Measurements from ENCODE around the gene ARHGAP22.

ARHGAP22 gene

DNA sequence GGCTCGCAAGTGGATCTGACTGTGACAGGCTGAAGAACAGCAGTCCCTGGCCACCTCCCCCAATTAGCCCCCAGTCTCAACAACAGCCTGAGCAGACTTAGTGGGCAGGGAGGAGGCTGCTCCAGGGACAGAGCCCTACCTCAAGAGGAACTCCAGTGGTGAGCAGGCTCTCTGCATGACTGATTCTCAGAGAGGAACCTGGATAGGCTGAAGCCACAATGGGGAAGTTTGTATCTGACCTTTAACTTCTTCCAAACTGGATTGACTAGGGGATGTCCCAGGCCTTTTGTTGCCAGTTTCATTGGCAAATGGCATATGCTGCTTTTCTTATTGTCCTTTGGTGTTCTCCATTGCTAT lies 93.0 kb downstream of the ARHGAP22 start:
- DNase-seq (ENCODE audit: low read depth), result no peak

DNA sequence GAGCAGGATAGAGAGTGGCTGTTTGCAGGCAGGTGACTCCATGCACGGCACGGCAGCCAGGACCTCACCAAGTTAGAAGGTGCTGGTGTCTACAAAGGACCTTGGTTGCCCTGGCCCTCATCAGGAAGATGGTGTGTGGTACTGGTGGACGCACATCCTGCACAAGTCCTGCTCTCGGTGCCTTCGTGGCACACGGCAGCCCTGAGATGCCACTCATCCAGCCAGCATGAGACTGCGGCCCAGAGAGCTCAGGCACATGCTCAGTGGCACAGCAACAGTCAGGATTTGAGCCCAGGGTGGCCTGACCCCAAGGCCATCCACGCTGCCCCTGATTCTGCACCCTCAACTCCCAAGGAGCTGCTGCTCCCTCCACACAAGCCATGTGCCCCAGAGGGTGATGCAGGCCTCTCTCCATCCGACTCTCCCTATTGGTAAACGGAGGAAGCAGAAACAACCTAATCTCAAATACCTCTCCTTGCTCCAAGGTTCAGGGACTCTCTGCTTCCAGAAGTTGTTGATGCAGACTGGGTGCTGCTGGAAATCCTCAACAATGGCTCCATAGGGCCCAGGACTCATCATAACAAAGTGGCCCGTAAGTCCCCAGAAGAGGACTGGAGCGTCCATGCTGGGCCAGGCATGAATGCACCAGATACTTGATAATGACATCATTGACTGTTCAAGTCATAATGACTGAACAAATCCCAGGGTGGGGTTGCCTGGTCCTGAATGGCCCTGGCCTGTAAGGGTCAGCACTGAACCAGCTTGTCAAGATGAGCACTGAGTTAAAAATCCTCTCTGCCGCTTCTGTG lies 93.6 kb downstream of the ARHGAP22 start:
- DNase-seq (ENCODE audit: low read depth), result no peak

DNA sequence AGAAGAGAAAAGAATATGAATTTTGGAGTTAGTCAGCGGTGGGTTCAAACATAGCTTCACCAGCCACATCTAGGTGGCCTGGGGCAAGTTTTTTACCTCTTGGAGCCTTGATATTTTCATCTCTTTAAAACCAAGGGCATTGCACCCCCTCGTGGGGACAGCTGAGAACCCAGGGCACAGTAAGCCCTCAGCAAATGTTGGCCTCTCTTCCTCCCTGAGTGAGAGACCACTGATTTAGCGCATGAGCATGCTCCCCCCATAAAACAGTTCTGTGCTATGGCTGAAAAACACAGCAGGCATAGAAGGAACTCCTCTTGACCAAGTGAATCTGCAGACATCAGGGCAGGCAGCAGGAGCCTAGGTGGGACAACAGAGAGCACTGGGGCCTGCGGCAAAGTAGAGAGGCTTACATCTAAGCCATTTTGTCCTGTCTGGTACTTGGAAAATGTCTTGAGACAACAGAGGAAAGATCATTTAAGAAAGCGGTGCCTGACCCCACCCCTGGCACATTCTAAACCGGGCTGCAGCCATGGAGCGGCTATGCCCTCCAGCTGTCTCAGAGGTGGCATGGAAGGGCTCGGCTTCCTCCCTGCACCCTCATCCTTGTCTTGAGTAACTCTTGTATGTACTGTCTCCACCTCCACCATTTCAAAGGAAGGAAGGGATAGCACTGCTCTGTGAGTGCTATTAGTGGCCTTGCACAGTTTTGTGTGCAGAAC lies 94.7 kb downstream of the ARHGAP22 start:
- no peak for DNase-seq (ENCODE audit: low read depth)

DNA sequence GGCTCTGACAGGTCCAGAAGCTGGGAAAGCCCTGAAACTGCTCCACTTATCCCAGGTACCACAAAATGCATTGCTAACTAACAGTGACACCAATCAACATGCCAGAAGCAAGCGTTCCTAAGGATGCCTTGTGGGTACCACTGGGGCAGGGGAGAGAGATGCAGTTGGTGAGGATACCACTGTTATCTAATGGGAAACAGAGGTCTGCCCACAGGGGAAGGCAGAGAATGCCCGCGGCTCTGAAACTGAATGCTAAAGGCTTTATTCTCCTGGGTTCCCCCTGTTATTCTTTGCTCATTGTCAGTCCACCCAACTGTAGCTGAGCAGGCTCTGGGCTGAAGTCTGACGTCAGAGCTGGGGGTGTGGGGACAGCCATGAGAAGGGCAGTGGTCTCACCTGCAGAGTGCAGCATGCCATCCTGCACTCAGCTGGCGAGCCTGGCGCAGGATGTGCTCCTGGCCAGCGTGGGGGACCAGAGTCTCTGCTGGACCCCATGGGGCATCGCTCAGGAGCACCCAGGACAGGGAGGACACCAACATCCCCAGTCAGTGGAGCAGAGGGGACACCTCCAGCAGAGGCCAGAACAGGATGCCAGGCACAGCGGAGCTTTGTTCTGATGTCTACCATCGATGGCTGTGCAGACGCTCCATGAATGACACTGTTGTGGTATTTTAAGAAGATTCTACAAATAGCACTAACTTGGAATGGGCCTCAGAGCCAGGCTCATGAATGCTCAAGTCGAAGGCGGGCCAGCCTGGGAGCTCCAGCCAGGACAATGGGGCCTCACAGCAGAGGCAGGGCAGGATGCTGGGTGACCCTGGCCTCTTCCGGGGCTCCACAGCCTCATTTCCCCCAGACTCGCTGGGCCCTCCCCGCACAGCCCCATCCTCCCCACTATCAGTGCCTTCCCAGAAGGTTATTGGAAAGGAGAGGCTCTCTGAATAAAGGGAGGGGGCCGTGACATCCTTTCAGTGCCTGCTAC lies 95.8 kb downstream of the ARHGAP22 start:
- DNase-seq (ENCODE audit: low read depth), result no peak

DNA sequence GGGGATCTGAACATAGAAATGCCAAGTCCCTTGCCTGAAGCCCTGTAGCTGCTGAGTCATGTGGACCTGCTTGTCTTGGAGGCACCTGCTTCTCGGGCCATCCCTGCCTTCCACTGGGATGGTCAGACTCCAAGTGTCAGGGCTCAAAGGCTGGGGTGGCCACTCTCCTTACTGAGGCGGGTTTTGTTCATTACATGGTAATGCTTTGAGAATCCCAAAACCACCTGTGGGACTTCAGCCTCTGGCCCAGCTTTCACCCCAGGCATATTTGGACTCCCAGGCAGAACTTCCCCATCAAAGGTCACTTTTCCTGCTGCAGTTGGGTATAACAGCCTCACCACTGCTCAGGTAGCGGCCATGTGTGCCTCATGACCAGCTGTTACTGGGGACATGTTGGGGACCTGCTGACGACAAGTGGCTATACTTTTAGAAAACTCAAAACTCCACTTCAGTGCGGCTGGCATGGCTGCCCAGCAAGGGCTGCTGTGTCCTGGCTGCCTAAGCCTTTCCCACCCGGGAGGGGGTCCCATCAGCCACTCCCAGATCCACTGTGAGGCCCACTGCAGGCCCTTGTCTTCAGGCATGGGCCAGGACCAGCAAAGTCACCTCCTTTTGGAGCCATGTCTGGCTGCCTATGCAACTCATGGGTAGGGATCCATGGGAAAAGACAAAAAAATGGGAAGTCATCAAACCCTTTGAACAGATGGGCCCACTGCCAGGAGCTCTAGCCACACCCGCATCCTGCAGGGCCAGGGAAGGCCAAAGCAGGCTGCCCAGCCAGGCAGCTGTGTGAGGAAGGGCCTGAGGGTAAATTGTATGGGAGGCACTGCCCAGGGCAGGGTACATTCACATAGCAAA lies 96.7 kb downstream of the ARHGAP22 start:
- no peak for DNase-seq (ENCODE audit: low read depth)

DNA sequence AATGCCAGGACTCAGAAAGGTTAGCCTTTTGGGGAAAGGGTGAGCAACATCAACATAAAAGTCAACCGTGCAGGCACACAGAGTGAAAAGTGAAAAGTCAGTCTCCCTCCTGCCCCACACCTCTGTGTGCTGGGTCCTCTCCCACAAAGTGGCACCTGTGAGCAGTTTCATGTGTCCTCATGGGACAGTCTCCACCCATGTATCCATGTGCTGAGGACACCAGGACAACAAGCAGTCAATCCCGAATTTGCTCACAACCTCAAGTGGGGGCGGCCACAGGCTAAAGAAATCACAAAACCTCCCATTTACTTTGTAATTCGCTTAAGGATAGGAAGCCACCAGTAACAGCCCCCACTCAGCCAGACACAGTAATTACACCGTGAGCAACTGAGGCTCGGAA lies 97.4 kb downstream of the ARHGAP22 start:
- DNase-seq (ENCODE audit: low read depth), result no peak

DNA sequence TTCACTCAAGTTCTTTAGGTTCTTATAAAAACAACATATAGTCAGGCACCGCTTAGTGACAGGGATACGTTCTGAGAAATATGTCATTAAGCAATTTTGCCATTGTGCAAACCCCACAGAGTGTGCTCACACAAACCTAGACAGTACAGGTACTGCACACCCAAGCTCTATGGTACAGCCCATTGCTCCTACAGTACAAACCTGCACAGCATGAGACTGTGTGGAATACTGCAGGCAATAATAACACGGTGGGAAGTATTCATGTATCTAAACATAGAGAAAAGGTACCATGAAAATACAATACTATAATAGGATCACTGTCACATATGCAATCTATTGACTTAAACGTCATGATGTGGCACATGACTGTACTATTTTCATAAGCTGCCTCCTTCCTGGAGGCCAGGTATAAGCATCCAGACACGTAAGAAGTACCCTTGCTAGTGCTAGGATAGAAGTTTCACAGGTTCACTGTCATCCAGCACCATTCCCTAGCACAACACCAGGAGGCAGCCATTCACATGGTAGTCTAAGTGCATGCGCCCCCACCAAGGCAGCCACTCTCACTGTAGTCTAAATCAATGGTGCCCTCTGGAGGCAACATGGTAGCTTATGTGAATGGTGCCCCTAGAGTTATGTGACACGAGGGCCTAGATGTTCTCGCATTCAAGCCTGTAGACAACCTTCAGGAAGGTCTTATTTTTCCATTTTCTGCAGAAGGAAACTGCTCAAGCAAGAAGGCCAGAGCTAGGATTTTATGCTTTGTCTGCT lies 98.5 kb downstream of the ARHGAP22 start:
- DNase-seq (ENCODE audit: low read depth), result no peak

DNA sequence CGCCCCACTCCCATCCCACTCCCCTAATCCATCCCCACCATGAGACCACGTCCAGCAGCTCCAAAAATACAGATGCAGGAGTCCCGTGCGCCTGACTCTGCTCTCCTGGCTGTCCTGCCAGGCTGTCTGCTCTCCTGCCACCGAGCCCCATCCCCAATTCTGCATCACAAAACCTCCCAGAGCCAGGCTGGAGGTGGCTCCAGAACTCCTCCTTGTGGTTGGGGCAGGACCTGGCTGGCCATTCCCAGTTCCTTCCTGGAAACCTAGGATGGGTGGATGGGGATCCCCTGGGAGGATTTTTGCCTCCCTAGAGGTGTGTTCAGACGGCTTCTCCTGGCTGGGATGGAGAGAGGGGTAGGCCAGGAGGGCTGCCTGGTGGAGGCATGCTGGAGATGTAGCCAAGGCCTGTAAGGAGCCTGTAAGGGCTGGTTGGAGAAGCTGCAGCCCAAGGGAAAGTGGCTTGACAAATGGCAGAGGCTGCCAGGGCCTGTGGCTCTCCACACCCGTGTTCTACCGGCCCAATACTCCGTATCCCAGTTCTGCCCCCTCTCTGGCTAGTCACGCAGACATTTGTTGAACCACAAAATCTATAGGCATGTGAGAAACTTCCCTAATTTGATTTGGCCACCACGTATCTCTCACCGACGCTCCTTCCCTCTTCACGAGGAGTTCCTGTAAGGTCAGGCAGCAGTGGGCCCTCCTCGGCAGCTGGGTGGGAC lies 99.3 kb downstream of the ARHGAP22 start:
- no peak for DNase-seq (ENCODE audit: low read depth)

DNA sequence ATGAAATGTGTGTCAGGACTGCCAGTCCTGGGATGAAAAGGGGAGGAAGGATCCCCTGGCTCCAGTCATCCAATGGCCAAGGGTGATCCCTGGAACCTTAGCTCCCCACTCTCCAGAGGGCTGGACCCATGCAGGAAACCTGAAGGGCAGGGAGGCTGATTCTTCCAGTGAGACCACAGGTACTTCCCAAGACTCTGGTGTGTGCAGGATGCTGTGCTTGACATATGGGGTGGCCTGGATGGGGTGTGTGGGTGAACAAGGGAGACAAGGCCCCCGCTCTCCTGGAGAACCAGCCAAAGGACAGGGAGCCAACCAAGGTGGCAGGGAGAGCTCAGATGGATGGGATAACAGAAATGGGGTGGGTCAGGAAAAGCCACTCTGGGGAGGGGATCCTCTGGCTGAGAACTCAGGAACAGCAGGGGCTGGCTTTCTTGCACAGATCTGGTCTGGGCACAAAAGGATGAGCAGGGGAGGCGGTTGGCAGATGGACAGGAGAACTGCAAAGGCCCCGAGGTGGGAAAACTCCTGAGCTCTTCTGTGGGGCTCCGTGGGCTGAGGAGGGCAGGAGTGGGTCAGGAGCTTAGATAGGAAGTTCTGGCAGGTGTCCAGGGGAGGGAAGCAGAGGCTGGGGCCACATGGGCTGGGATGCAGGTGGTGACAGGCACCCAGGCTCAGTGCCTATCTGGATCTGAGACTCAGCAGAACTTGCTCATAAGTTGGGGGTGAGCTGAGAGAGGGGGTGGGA lies 100.6 kb downstream of the ARHGAP22 start:
- DNase-seq (ENCODE audit: low read depth), result no peak

DNA sequence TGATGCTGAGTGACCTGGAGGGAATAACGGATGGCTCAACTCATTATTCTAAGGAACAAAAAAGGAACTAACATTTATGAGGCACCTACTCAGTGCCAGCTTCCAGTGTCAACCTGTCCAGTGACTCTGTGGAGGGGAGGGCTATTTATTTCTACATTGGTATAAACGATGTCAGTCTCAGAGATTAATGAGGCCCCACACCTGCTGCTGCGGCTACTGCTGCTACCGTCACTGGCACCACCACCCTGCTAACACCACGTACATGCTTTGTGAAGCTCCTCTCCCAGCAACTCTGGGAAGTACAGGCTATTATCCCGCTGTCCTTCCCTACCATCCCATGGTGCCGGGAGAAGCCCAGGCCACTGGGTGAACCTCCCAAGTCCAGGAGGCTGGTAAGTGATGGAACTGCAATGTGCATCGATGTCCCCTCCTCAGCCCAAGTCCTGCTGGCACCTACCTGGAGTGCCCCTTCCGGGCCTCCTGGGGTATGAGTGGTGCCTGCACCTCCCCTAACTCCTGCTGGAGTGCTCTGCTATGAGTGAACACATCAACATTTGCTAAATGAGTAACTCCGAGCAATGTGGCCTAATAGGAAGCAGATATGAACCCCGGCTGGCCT lies 101.5 kb downstream of the ARHGAP22 start:
- DNase-seq (ENCODE audit: low read depth), result no peak

DNA sequence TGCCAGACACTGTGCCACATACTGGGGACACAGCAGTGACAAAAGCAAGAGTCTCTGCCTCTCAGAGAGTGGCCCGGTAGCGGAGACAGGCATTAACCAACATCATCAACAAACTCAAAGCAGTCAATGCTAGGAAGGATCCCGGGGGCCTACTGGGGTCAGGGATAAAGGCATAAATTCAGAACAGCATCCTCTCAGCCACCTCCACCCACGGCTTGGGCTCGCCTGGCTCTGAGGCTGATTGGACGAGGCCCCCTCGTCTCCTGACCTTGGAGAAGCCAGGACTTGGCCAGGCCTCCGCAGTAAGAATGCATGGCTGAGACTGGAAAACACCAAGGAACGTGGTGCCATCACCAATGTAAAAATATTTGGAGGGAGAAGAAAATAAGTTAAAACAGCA lies 102.1 kb downstream of the ARHGAP22 start:
- no peak for DNase-seq (ENCODE audit: low read depth)

DNA sequence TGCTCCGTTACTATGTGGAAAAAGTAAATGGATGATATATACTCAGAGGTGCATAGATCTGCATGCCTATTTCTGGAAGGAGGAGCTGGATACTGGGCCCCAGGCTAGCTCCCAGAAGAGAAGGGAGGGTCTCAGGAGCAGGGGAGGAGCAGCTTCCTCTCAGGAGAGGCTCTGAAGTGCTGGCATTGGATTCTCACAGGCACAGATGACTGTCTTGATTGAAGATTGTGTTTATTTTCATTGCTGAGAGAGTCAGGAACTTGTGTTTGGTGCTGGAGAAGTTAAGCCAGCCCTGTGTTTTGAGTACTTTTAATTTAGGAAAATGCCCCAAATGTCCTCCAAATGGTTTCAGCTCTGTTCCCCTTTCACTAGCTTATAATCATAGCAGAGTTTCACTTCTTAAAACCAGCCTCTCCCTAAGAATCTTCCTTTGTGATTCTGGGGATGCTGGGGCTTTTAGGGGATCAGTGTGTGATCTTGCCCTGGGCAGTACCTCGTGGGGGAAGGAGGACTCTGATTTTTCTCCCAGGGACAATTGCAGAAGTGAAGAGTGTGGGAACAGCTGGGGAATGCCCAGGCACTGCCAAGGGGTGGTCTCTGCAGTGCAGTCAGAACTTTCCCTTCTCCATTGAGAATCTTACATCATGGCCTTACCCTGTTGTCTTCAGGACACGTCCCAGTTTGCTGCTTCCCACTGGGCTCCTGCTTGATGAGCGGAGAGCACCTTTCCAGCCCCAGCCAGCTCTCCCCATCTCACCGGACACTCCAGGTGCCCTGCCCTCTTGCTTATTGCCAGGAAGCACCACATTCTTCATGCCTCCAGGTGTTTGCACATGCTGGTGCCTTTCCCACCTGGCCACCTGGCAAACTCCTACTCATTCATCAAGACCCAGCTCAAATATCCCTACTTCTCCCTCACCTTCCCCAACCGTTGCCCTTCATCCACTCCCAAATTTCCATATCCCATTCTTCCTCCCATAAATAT lies 102.8 kb downstream of the ARHGAP22 start:
- no peak for DNase-seq (ENCODE audit: low read depth)

DNA sequence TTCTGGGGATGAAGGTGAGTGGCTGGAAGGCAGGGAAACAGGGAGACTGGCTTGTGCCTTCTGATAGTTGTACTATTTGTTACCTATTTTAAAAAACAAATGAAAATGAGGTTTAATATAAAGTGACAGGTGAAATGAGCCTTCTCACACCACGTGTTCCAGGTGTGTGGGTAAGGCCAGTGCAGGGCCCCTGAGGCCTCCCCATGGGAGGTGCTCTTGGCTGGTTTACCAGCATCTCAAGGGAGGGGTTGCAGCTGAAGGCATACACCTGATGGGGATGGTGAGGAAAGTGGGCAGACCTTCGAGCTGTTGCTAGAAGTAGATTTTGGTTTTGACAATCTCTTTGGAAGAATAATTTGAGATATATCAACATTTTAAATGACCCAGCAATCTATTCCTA lies 103.6 kb downstream of the ARHGAP22 start:
- no peak for DNase-seq (ENCODE audit: low read depth)

DNA sequence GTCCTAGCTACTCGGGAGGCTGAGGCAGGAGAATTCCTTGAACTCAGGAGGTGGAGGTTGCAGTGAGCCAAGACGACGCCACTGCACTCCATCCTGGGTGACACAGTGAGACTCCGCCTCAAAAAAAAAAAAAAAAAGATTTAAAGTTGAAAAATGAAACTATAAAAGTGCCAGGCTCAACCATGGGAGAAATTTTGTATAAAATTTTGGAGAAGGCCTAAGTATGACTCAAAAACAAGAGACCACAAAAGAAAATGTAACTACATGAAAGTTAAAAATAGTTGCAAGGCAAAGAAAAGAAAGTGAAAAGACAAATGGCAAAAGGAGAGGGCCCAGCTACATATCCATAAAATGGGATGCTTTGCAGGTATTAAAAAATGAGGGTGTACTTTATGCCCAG lies 104.1 kb downstream of the ARHGAP22 start:
- no peak for DNase-seq (ENCODE audit: low read depth)

DNA sequence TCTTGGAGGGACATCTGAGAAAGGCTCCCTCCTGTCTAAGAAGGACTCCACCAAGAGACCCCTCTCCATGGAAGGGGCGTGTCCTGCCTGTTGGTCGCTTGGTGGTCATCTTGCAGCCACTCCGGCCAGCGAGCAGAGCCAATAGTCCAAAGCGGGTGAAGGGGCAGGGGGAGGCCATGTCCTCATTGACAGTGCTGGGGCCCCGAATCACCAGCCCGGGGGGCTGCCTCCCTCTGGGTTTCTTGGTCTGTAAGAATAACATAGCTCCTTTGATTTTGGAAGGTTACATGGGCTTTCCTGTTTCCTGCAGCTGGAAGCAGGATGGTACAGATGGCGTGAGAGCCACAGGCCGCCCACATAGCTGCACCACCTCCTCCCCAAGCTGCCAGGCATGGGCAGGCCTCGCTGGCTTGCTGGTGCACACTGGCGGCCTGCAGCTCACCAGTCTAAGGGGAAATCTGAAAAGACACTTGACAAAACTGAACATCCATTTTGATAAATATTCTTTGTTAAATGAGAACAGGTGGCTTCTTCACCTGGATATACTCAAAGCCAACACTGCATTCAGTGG lies 105.8 kb downstream of the ARHGAP22 start:
- DNase-seq (ENCODE audit: low read depth), result no peak

DNA sequence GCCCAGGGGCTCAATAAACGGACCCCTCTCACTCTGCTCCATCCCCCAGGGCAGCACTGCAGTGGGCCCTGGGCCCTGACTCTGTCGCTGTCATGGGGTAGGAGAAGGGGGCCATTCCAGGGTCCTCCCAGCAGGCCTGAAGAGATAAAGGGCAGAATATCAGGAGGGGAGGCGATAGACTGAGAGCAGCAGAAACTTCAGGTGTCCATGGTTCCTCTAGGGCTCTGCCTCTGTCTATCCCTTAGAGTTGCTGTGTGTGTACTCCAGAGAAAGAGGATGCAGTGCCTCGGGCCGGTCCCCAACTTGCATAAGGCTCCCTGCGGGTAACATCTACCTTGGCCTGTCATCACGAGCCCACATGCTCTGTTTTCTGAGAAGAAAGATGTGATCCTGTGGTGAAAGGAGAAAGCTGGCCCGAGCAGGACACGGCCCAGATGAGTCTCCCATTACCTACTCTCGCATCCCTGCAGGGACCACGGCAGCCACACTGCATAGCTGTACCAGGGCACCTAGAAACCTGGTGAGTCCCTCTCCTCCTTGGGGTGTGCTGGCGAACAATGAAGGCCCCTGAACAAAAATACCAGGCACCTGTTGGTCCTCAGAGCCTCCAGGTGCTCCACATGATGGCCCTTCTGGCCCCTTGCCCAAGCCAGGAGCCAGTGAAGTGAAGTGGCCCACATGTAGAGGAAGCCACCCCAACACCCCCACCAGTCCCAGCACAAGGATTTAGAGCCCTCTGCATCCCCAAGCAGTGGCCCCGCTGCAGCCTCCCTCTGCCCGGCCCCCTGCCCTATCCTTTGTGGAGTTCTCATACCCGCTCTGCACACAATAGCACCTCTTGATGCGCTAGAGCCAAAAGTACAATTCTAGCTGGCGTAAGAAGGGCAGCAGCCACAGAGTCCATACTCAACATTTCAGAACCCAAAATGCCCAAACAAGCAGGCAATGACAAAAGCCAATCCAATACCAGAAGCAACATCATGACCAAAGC lies 106.8 kb downstream of the ARHGAP22 start:
- DNase-seq (ENCODE audit: low read depth), result no peak
